ENCODE results near the gene LSM2. TPM values are rescaled to one million over a fixed set of nuclear protein-coding genes. Genes with fewer than 3 reads are reported as not detected.

Gene LSM2
- total and polyA plus RNA-seq, 9 of the 15 experiments (the other 6 are each of a cell fraction or from before 2014, with no cell fraction given) = 154 to 407 (median 223) TPM

GRCh38 chr6:31834367-31835250, 27.8 kb upstream of the LSM2 start (continued):
- TF ChIP-seq RBM25 (IDR thresholded peaks at IDR 0.05; ENCODE audit: low read depth, low read length, severe bottlenecking) (no peak), NFIX (CRISPR knock-in tag; IDR thresholded peaks at IDR 0.05; ENCODE audit: low read depth) (0 out of 2 replicates have a peak, but pooled peaks have one; percentile 18), PML (IDR thresholded peaks at IDR 0.05; ENCODE audit: low read length) (peak; percentile 96), WHSC1 (IDR thresholded peaks at IDR 0.05; ENCODE audit: low read length) (peak; percentile 59), ZNF717 (CRISPR knock-in tag; IDR thresholded peaks at IDR 0.05) (0 out of 2 replicates have a peak, but pooled peaks have one; percentile 91), TCF7L2 (IDR thresholded peaks at IDR 0.05; ENCODE audit: low read depth, low read length) (no peak; the same call in 1 of the 2 replicates), GTF2B (IDR thresholded peaks at IDR 0.05; ENCODE audit: extremely low read depth, insufficient read length) (peak; percentile 97), CEBPZ (IDR thresholded peaks at IDR 0.05; ENCODE audit: borderline replicate concordance, low read depth, low read length) (0 out of 2 replicates have a peak, but pooled peaks have one; percentile 11), HINFP (tag; conservative IDR thresholded peaks at IDR 0.05; ENCODE audit: low read depth) (peak; percentile 57), SREBF1 (IDR thresholded peaks at IDR 0.05; ENCODE audit: borderline replicate concordance, low read depth, low read length) (no peak), CREM (IDR thresholded peaks at IDR 0.05; ENCODE audit: low read depth) (peak; percentile 58), ZNF384 (IDR thresholded peaks at IDR 0.05; ENCODE audit: low read depth, low read length) (no peak; the same call in 1 of the 2 replicates), ASH1L (IDR thresholded peaks at IDR 0.05; ENCODE audit: borderline replicate concordance, low read depth, partially characterized antibody) (peak; percentile 67), HDAC8 (tag; IDR thresholded peaks at IDR 0.05) (peak; percentile 87; the same call in 1 of the 2 replicates), ESRRB (CRISPR knock-in tag; IDR thresholded peaks at IDR 0.05; ENCODE audit: borderline replicate concordance) (peak; percentile 84; the same call in 1 of the 2 replicates)
